ENCODE measurements around the gene OR4M1. TPM values are rescaled to one million over a fixed set of nuclear protein-coding genes. Genes with fewer than 3 reads are reported as not detected.

The OR4M1 gene
- not detected in 2 replicates for total RNA-seq

GRCh38 chr14:19773204-19773603 lies at the start of gene OR4M1:
Gene OR4M1, plus strand, starts transcription at chr14:19773504. Its CDS starts 6,819 bp downstream, at chr14:19780323.

GRCh38 chr14:19743256-19743655 lies 30.0 kb upstream of the OR4M1 start, which contains the start of gene OR4Q3:
Gene OR4Q3, plus strand, starts transcription at chr14:19743571.

GRCh38 chr14:19803470-19803869 lies 30.2 kb downstream of the OR4M1 start, which contains the start of gene OR4N2:
Gene OR4N2, plus strand, starts transcription at chr14:19803770. Its CDS starts 23,679 bp downstream, at chr14:19827449.

Other genes starting within 250 kb of the OR4M1 start
- gene OR11H2, start 59.6 kb upstream of the OR4M1 start, total RNA-seq = not detected in 2 replicates
- gene OR4Q3, start 29.9 kb upstream of the OR4M1 start, total RNA-seq = not detected in 2 replicates
- gene OR4N2, start 30.3 kb downstream of the OR4M1 start, total RNA-seq = not detected in 2 replicates
- not detected in 2 replicates for gene OR4K2, start 101.6 kb downstream of the OR4M1 start, total RNA-seq
- not detected in 2 replicates for gene OR4K5, start 147.1 kb downstream of the OR4M1 start, total RNA-seq
- not detected in 2 replicates for gene OR4K1, start 157.4 kb downstream of the OR4M1 start, total RNA-seq
- gene OR4K15, start 202.1 kb downstream of the OR4M1 start, total RNA-seq = not detected in 2 replicates
- gene OR4Q2, start 228.7 kb downstream of the OR4M1 start, total RNA-seq = not detected in 2 replicates
- not detected in 2 replicates for gene OR4K14, start 245.8 kb downstream of the OR4M1 start, total RNA-seq

Measured in smooth muscle cell of bladder (primary cell).